A673 (cell line): ENCODE data around the gene ROR1. TPM values are rescaled to one million over a fixed set of nuclear protein-coding genes. Genes with fewer than 3 reads are reported as not detected.

Source experiments
- BruUV-seq: library from RNA; stranded (reverse); fragments of 400-500 nt; replicated peaks from 2 replicates; lab custom pipeline; 2021; lab: Mats Ljungman, UMichigan
- CTCF ChIA-PET: fragments of 300-600 bp; sonication (Branson Sonifier 250); formaldehyde crosslinking; loops from one replicate; lab custom pipeline; 2022; ENCODE audit warnings: antibody characterized with exemption; lab: Charles Lee
- POLR2A ChIA-PET: fragments of 300-600 bp; sonication (Branson Sonifier 250); formaldehyde crosslinking; loops from one replicate; lab custom pipeline; 2022; ENCODE audit warnings: antibody characterized with exemption; ENCODE audit not compliant: low non-redundant PET; lab: Charles Lee
- DNase-seq: peaks from one replicate; pipeline ENCODE4 v3.0.0-alpha.2; 2015; ENCODE audit warnings: low spot score
- H3K27ac ChIP-seq: fragments of 200-600 bp; sonication (generic); 2 replicates; pipeline ENCODE4 v1.5.1; 2016; ENCODE audit warnings: mixed run types, low read depth, mild to moderate bottlenecking, mixed read lengths, antibody characterized with exemption, low read length; ENCODE audit not compliant: poor library complexity, severe bottlenecking
- H3K27me3 ChIP-seq: fragments of 200-600 bp; sonication (generic); replicated peaks from 2 replicates; pipeline ENCODE4 v1.6.1; 2017; ENCODE audit warnings: mixed run types, low read depth, mild to moderate bottlenecking, mixed read lengths, antibody characterized with exemption, low read length; ENCODE audit not compliant: insufficient read depth, poor library complexity
- H3K36me3 ChIP-seq: fragments of 200-600 bp; sonication (generic); 2 replicates; pipeline ENCODE4 v1.6.1; 2016; ENCODE audit warnings: mixed run types, mild to moderate bottlenecking, mixed read lengths, antibody characterized with exemption, low read length; ENCODE audit not compliant: insufficient read depth, poor library complexity, severe bottlenecking
- H3K4me1 ChIP-seq: fragments of 200-600 bp; sonication (generic); 2 replicates; pipeline ENCODE4 v1.6.1; 2017; ENCODE audit warnings: mixed run types, mild to moderate bottlenecking, mixed read lengths, antibody characterized with exemption, low read length; ENCODE audit not compliant: insufficient read depth, poor library complexity, severe bottlenecking
- H3K4me3 ChIP-seq: fragments of 200-600 bp; sonication (generic); 2 replicates; pipeline ENCODE4 v1.5.1; 2016; ENCODE audit warnings: low read depth, mixed run types, mild to moderate bottlenecking, mixed read lengths, low read length; ENCODE audit not compliant: poor library complexity, severe bottlenecking
- H3K9me3 ChIP-seq: fragments of 200-600 bp; sonication (generic); 2 replicates; pipeline ENCODE4 v1.6.1; 2016; ENCODE audit warnings: mixed run types, low read depth, mild to moderate bottlenecking, mixed read lengths, antibody characterized with exemption, low read length; ENCODE audit not compliant: poor library complexity, severe bottlenecking
- CTCF ChIP-seq: fragments of 300-800, 200-600 bp; sonication (generic); conservative IDR thresholded peaks from 2 replicates; pipeline ENCODE4 v1.5.1; 2017; ENCODE audit warnings: low read depth, mild to moderate bottlenecking, antibody characterized with exemption, low read length, moderate library complexity, mixed read lengths
- EZH2 ChIP-seq: fragments of 200-600 bp; sonication (generic); IDR thresholded peaks from 2 replicates; pipeline ENCODE4 v1.6.1; 2017; ENCODE audit warnings: borderline replicate concordance, low read depth, mild to moderate bottlenecking, mixed read lengths, antibody characterized with exemption, low read length; ENCODE audit not compliant: poor library complexity, severe bottlenecking
- intact Hi-C: fragments of 100-400 bp; cut with micrococcal nuclease; formaldehyde crosslinking; loops from one replicate; pipeline ENCODE4 v1.10.0; 2022; ENCODE audit not compliant: unreplicated experiment
- total RNA-seq: library from RNA; stranded (reverse); gene quantifications from 2 replicates; pipeline ENCODE4 v1.2.3, GENCODE V29; 2021

The ROR1 gene
- total RNA-seq, 1 experiment from 2014 or later, result 7.4 TPM

GRCh38 chr1:64147759-64148158, 373.9 kb downstream of the ROR1 start:
- Histone ChIP-seq H3K9me3 (no peaks in the 10 kb centered on the region), H3K36me3 (no peaks in the 10 kb centered on the region), H3K27me3 (no peaks in the 10 kb centered on the region), H3K4me1 (no peaks in the 10 kb centered on the region), H3K4me3 (no peak overlapping the region), H3K27ac (no peak overlapping the region)
- ChIA-PET POLR2A (no interaction called here), CTCF (no interaction called here)
- no peak for TF ChIP-seq EZH2
- no peak for TF ChIP-seq CTCF
- intact Hi-C loops, result no loop called here
- DNase-seq, result no peak
- BruUV-seq, result no TSS peak

GRCh38 chr1:64150266-64150665, 376.4 kb downstream of the ROR1 start:
- Histone ChIP-seq H3K36me3 (no peaks in the 10 kb centered on the region), H3K27me3 (no peaks in the 10 kb centered on the region), H3K27ac (no peak overlapping the region), H3K4me3 (no peak overlapping the region), H3K4me1 (no peaks in the 10 kb centered on the region), H3K9me3 (no peaks in the 10 kb centered on the region)
- intact Hi-C loops, result no loop called here
- POLR2A ChIA-PET, result no interaction called here
- CTCF ChIA-PET, result no interaction called here
- no peak for DNase-seq
- no TSS peak for BruUV-seq
- TF ChIP-seq EZH2 (no peak), CTCF (no peak)

- intact Hi-C loops, result no loop called here
- ChIA-PET CTCF (no interaction called here), POLR2A (no interaction called here)
- no TSS peak for BruUV-seq
- H3K27me3 ChIP-seq, result no peaks in the 10 kb centered on the region
- H3K4me1 ChIP-seq, result no peaks in the 10 kb centered on the region
- H3K27ac ChIP-seq, result no peak overlapping the region
- TF ChIP-seq CTCF (no peak), EZH2 (no peak)
- no peaks in the 10 kb centered on the region for H3K9me3 ChIP-seq
- DNase-seq, result no peak
- H3K36me3 ChIP-seq, result no peaks in the 10 kb centered on the region
- H3K4me3 ChIP-seq, result no peak overlapping the region
Measured at GRCh38 chr1:64150729-64151230, 377.0 kb downstream of the ROR1 start.
